GM12891 (cell line): ENCODE measurements around the gene DPP7.

Experiments
- DNase-seq: peaks from one replicate; pipeline ENCODE4 v3.0.0; 2011; ENCODE audit warnings: low spot score; ENCODE audit not compliant: insufficient read length
- FAIRE-seq: peaks from 2 replicates; lab custom pipeline; 2011; peaks lifted over from hg19 to GRCh38; lab: Jason Lieb, UNC
- PAX5 ChIP-seq: IDR thresholded peaks from 2 replicates; pipeline ENCODE4 v1.6.1; 2011; ENCODE audit warnings: low read length, moderate library complexity, mild to moderate bottlenecking; ENCODE audit not compliant: insufficient read depth, severe bottlenecking
- POLR2A ChIP-seq: IDR thresholded peaks from 2 replicates; pipeline ENCODE4 v1.6.1; 2011; ENCODE audit warnings: low read depth, low read length, control low read depth
- POLR2AphosphoS5 ChIP-seq: IDR thresholded peaks from 2 replicates; pipeline ENCODE4 v1.6.1; 2011; ENCODE audit warnings: low read depth, low read length, control low read depth
- POU2F2 ChIP-seq: IDR thresholded peaks from 2 replicates; pipeline ENCODE4 v1.6.1; 2011; ENCODE audit warnings: low read depth, mild to moderate bottlenecking, control low read depth, low read length, moderate library complexity
- SPI1 ChIP-seq: IDR thresholded peaks from 2 replicates; pipeline ENCODE4 v1.6.1; 2011; ENCODE audit warnings: low read depth, low read length, control low read depth
- TAF1 ChIP-seq: IDR thresholded peaks from 2 replicates; pipeline ENCODE4 v1.6.1; 2011; ENCODE audit warnings: low read depth, low read length, control low read depth

The DPP7 gene

GRCh38 chr9:137086531-137087408 lies 27.8 kb downstream of the DPP7 start, which contains the start of gene MAN1B1:
Gene MAN1B1, plus strand, starts transcription at chr9:137086985. Its CDS starts 15 bp downstream, at chr9:137087000.
- TF ChIP-seq PAX5 (no peak), POU2F2 (peak; percentile 50; the same call in 1 of the 2 replicates), POLR2A (peak; percentile 75), POLR2AphosphoS5 (peak; percentile 55; the same call in 1 of the 2 replicates), TAF1 (peak; percentile 83), SPI1 (peak; percentile 86)
- FAIRE-seq (peak; percentile 100), DNase-seq (peak; percentile 99)

- no peak for DNase-seq
- no peak for TF ChIP-seq POLR2AphosphoS5
- TF ChIP-seq SPI1, result no peak
- no peak for TF ChIP-seq TAF1
- no peak for TF ChIP-seq PAX5
- no peak for TF ChIP-seq POLR2A
- no peak for TF ChIP-seq POU2F2
- peak; percentile 50 for FAIRE-seq
Observed at GRCh38 chr9:137085920-137086530, 28.5 kb downstream of the DPP7 start.

- DNase-seq, result no peak
- no peak for TF ChIP-seq SPI1
- TF ChIP-seq TAF1, result no peak
- TF ChIP-seq POU2F2, result no peak
- TF ChIP-seq PAX5, result no peak
- no peak for TF ChIP-seq POLR2AphosphoS5
- TF ChIP-seq POLR2A, result no peak
- no peak for FAIRE-seq
Observed at GRCh38 chr9:137084526-137084925, 30.0 kb downstream of the DPP7 start.

GRCh38 chr9:137083394-137084004 lies 31.0 kb downstream of the DPP7 start:
- DNase-seq (no peak), FAIRE-seq (no peak)
- TF ChIP-seq SPI1 (no peak), POLR2AphosphoS5 (no peak), PAX5 (no peak), POLR2A (no peak), POU2F2 (no peak)

GRCh38 chr9:137082925-137083290 lies 31.6 kb downstream of the DPP7 start:
- DNase-seq (no peak), FAIRE-seq (no peak)
- TF ChIP-seq PAX5 (no peak), POU2F2 (no peak), TAF1 (no peak), SPI1 (no peak), POLR2AphosphoS5 (no peak), POLR2A (no peak)

GRCh38 chr9:137082222-137082924 lies 32.2 kb downstream of the DPP7 start:
- FAIRE-seq (no peak), DNase-seq (no peak)
- TF ChIP-seq POLR2AphosphoS5 (no peak), POU2F2 (no peak), TAF1 (no peak), PAX5 (no peak), SPI1 (no peak), POLR2A (no peak)

GRCh38 chr9:137080260-137081122 lies 34.0 kb downstream of the DPP7 start:
- no peak for FAIRE-seq
- TF ChIP-seq TAF1 (no peak), POLR2AphosphoS5 (no peak), POU2F2 (no peak), PAX5 (no peak), SPI1 (no peak), POLR2A (no peak)

GRCh38 chr9:137079401-137079787 lies 35.1 kb downstream of the DPP7 start:
- FAIRE-seq (no peak), DNase-seq (no peak)
- no peak for TF ChIP-seq PAX5
- no peak for TF ChIP-seq POLR2AphosphoS5
- TF ChIP-seq TAF1, result no peak
- TF ChIP-seq POLR2A, result no peak
- no peak for TF ChIP-seq SPI1
- no peak for TF ChIP-seq POU2F2

More at GRCh38 chr9:137080260-137081122, 34.0 kb downstream of the DPP7 start:
- no peak for DNase-seq
